ENCODE results near the gene FKRP. TPM values are rescaled to one million over a fixed set of nuclear protein-coding genes. Genes with fewer than 3 reads are reported as not detected.

Gene FKRP
- total and polyA plus RNA-seq, 2 of the 13 experiments (the other 11 are each of a cell fraction or from before 2014, with no cell fraction given): 7.3 to 9.8 TPM

- TF ChIP-seq ZNF24 (IDR thresholded peaks at IDR 0.05): no peak
- TF ChIP-seq, protein P1, sequence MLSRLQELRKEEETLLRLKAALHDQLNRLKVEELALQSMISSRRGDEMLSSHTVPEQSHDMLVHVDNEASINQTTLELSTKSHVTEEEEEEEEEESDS (CRISPR knock-in tag; IDR thresholded peaks at IDR 0.05; ENCODE audit: borderline replicate concordance): no peak
- TF ChIP-seq KLF11 (CRISPR knock-in tag; IDR thresholded peaks at IDR 0.05): peak; percentile 93
- TF ChIP-seq KDM1A (CRISPR knock-in tag; IDR thresholded peaks at IDR 0.05): no peak
- TF ChIP-seq, protein P2, sequence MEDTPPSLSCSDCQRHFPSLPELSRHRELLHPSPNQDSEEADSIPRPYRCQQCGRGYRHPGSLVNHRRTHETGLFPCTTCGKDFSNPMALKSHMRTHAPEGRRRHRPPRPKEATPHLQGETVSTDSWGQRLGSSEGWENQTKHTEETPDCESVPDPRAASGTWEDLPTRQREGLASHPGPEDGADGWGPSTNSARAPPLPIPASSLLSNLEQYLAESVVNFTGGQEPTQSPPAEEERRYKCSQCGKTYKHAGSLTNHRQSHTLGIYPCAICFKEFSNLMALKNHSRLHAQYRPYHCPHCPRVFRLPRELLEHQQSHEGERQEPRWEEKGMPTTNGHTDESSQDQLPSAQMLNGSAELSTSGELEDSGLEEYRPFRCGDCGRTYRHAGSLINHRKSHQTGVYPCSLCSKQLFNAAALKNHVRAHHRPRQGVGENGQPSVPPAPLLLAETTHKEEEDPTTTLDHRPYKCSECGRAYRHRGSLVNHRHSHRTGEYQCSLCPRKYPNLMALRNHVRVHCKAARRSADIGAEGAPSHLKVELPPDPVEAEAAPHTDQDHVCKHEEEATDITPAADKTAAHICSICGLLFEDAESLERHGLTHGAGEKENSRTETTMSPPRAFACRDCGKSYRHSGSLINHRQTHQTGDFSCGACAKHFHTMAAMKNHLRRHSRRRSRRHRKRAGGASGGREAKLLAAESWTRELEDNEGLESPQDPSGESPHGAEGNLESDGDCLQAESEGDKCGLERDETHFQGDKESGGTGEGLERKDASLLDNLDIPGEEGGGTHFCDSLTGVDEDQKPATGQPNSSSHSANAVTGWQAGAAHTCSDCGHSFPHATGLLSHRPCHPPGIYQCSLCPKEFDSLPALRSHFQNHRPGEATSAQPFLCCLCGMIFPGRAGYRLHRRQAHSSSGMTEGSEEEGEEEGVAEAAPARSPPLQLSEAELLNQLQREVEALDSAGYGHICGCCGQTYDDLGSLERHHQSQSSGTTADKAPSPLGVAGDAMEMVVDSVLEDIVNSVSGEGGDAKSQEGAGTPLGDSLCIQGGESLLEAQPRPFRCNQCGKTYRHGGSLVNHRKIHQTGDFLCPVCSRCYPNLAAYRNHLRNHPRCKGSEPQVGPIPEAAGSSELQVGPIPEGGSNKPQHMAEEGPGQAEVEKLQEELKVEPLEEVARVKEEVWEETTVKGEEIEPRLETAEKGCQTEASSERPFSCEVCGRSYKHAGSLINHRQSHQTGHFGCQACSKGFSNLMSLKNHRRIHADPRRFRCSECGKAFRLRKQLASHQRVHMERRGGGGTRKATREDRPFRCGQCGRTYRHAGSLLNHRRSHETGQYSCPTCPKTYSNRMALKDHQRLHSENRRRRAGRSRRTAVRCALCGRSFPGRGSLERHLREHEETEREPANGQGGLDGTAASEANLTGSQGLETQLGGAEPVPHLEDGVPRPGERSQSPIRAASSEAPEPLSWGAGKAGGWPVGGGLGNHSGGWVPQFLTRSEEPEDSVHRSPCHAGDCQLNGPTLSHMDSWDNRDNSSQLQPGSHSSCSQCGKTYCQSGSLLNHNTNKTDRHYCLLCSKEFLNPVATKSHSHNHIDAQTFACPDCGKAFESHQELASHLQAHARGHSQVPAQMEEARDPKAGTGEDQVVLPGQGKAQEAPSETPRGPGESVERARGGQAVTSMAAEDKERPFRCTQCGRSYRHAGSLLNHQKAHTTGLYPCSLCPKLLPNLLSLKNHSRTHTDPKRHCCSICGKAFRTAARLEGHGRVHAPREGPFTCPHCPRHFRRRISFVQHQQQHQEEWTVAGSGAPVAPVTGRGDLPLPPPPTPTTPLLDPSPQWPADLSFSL (CRISPR knock-in tag; IDR thresholded peaks at IDR 0.05): no peak
- no peak for TF ChIP-seq LRRFIP1 (CRISPR knock-in tag; conservative IDR thresholded peaks at IDR 0.05)
- no peak; the same call in 1 of the 2 replicates for TF ChIP-seq ZNF569 (CRISPR knock-in tag; IDR thresholded peaks at IDR 0.05; ENCODE audit: borderline replicate concordance)
- TF ChIP-seq, protein P3, sequence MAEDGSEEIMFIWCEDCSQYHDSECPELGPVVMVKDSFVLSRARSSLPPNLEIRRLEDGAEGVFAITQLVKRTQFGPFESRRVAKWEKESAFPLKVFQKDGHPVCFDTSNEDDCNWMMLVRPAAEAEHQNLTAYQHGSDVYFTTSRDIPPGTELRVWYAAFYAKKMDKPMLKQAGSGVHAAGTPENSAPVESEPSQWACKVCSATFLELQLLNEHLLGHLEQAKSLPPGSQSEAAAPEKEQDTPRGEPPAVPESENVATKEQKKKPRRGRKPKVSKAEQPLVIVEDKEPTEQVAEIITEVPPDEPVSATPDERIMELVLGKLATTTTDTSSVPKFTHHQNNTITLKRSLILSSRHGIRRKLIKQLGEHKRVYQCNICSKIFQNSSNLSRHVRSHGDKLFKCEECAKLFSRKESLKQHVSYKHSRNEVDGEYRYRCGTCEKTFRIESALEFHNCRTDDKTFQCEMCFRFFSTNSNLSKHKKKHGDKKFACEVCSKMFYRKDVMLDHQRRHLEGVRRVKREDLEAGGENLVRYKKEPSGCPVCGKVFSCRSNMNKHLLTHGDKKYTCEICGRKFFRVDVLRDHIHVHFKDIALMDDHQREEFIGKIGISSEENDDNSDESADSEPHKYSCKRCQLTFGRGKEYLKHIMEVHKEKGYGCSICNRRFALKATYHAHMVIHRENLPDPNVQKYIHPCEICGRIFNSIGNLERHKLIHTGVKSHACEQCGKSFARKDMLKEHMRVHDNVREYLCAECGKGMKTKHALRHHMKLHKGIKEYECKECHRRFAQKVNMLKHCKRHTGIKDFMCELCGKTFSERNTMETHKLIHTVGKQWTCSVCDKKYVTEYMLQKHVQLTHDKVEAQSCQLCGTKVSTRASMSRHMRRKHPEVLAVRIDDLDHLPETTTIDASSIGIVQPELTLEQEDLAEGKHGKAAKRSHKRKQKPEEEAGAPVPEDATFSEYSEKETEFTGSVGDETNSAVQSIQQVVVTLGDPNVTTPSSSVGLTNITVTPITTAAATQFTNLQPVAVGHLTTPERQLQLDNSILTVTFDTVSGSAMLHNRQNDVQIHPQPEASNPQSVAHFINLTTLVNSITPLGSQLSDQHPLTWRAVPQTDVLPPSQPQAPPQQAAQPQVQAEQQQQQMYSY (CRISPR knock-in tag; IDR thresholded peaks at IDR 0.05): 0 out of 2 replicates have a peak, but pooled peaks have one; percentile 50
- no peak for TF ChIP-seq TOPORS (CRISPR knock-in tag; IDR thresholded peaks at IDR 0.05)
- peak; percentile 33; the same call in 1 of the 2 replicates for TF ChIP-seq KLF9 (CRISPR knock-in tag; IDR thresholded peaks at IDR 0.05; ENCODE audit: low read depth)
- TF ChIP-seq CENPT (CRISPR knock-in tag; IDR thresholded peaks at IDR 0.05; ENCODE audit: low read depth): no peak
- TF ChIP-seq ZKSCAN8 (CRISPR knock-in tag; IDR thresholded peaks at IDR 0.05; ENCODE audit: borderline replicate concordance): 0 out of 2 replicates have a peak, but pooled peaks have one; percentile 47
- no peak for TF ChIP-seq ATF7 (IDR thresholded peaks at IDR 0.05)
- TF ChIP-seq ATF7 (CRISPR knock-in tag; IDR thresholded peaks at IDR 0.05): no peak; the same call in 1 of the 2 replicates
- TF ChIP-seq FOSL2 (CRISPR knock-in tag; IDR thresholded peaks at IDR 0.05): peak; percentile 63; the same call in 1 of the 2 replicates
- TF ChIP-seq ZBTB7B (CRISPR knock-in tag; IDR thresholded peaks at IDR 0.05): peak; percentile 51; the same call in 1 of the 2 replicates
Observed at GRCh38 chr19:46788262-46788967, 42.6 kb downstream of the FKRP start, which contains the start of gene SLC1A5 (continued).
